Mammary epithelial cell (primary cell): ENCODE measurements around the gene ZBTB17.

Source experiments
- CTCF ChIP-seq, 2 donors: IDR thresholded peaks in 1 of 2; conservative IDR thresholded peaks in 1 of 2; 2 replicates each; pipeline ENCODE4 v1.5.1; 2011 to 2012; ENCODE audit warnings: inconsistent platforms in 2 of 2, low read length in 2 of 2, mild to moderate bottlenecking in 2 of 2, control low read depth in 1 of 2, low read depth in 1 of 2; ENCODE audit not compliant: insufficient read depth in 1 of 2; ENCODE audit errors: extremely low read depth in 1 of 2
- EZH2 ChIP-seq: IDR thresholded peaks from 2 replicates; pipeline ENCODE4 v1.6.1; 2012; ENCODE audit warnings: low read length, inconsistent platforms, borderline replicate concordance

DNA sequence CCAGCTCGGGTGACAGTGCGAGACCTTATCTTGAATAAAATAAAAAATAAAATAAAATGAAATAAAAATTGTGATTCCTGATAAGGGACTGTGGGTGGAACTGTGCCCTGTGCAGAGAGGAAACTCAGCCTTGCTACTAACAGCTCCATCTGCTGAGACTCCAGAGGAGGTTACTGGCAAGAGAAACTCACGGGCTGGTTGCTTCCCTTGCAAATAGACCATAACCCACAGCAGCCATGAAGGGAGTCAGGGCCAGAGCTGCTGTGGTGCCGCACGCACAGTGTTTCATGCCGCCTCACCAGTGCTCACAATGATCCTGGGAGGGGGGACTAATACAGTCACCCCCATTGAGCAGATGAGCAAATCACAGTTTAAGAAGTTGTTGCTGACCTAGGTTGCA lies 13.7 kb downstream of the ZBTB17 start:
- TF ChIP-seq EZH2 (no peak), CTCF (conservative IDR thresholded peaks at IDR 0.05 in 1 of 2, IDR thresholded peaks at IDR 0.05 in 1 of 2; ENCODE audit: extremely low read depth in 1 of 2, insufficient read depth in 1 of 2, low read depth in 1 of 2, low read length in 2 of 2) (no peak)
